ENCODE results near the gene ZBTB16.
"Not testable (repeated sequence)": the region's sequence is repeated elsewhere in the genome, so short reads cannot be mapped to it uniquely, and the experiment has no call there.

The ZBTB16 gene

DNA sequence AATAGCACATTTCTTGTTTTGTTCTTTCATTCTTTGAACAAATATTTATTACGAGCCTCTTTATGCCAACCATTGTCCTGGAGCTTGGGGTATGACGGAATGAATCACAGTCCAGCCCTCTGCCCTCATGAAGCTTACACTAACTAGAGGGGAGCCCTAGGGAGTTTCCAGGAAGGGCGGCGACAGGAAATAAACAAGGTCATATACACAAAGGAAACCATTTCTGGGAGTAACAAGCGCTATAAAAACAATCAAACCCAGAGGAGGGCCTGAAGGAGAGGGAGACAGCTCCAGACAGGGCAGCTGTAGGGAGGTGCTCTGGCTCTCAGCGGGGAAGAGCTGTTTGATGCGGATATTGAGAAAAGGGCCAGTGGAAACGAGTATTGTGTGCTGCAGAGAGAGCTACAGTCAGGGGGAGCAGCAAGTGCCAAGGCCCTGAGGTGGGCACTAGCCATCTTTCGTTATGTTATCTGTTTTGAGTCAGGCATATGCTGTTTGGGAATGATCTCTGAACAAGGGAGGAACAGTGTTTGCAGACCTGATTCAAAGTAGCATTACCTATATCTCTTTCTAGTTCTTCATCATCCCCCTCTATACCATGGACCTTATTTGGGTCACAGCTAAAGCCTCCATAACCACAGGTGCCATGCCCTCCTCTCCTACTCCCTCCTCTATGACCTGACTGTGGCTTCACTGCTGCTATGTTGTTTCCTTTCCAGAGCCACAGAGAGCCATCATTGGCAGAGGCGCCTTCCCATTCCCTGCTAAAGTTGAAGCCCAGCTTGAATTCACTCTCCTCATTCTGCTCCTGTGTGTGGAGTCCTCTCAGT lies 15.3 kb upstream of the ZBTB16 start:
- FAIRE-seq: no peak

DNA sequence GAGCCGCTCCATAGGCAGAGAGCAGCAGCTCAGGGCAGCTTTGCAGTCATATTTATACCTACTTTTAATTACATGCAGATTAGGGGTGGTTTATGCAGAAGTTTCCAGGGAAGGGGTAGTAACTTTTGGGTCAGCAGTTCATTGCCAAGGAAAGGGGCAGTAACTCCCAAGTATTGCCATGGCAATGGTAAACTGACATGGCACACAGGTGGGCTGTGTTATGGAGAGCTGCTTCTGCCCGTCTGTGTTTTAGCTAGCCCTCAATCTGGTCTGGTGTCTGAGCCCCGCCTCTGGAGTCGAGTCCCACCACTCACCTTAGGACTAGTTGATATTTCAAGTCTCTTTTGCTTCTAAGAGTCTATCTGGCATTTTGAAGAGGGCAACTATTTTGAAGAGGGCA lies 12.2 kb upstream of the ZBTB16 start:
- no peak for FAIRE-seq

DNA sequence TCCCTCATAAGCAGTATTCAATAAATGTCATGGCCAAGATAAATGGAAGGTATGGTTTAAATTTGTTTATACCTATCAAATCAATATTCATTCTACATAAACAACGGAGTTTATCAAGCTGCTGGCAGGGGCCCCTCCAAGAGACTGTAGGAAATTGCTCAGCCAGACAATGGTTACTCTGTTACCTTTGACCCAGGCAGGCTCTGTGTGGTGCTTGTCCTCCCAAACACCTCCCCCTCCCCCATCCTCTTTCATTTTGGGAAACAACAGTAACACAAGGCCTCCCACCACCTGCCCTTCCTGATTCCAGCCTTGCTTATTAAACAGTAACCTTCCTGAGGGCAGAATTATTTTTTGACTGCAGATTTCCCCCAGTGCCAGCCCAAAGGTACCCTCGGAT lies 10.5 kb upstream of the ZBTB16 start:
- FAIRE-seq: no peak

DNA sequence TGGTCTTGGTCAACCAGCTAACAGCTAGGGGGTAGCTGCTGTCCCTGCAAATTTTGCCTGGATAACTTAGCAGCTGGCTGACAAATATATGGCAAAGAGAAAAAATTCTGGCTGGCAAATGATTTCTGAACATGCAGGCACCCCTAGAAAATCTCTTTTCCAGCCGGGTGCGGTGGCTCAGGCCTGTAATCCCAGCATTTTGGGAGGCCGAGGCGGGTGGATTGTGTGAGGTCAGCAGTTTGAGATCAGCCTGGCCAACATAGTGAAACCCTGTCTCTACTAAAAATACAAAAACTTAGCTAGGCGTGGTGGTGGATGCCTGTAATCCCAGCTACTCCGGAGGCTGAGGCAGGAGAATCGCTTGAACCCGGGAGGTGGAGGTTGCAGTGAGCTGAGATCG lies 9.7 kb upstream of the ZBTB16 start:
- not testable (repeated sequence) for FAIRE-seq

DNA sequence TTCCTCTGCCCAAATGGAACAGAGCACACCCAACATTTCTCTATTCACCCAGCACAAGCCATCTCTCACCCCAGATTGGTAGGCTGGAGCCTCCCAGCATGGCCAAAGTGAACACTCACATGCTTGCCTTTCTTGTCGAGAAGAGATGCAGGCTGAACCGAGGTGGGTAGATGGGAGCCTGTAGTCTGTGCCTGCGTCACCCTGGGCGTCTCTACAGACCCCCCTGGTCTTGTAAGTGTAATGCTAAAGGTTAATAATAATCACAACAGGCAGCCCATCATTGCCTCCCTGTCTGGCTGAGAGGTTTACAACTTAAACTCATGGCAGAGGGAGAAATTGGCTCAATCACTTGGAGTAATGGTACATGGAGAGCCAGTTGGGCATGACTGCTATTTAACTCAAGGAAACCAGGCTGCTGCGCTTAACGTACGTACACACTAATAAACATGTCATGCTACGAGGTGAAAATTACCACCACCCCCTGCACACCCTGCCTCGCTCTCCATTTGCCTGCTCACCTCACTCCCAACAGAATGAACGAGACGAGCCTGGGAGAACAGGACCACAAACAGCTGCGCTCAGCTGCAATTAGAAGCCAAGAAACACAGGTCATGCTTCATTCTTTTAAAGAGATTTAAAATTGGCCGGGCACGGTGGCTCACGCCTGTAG lies 9.1 kb upstream of the ZBTB16 start:
- FAIRE-seq: no peak

DNA sequence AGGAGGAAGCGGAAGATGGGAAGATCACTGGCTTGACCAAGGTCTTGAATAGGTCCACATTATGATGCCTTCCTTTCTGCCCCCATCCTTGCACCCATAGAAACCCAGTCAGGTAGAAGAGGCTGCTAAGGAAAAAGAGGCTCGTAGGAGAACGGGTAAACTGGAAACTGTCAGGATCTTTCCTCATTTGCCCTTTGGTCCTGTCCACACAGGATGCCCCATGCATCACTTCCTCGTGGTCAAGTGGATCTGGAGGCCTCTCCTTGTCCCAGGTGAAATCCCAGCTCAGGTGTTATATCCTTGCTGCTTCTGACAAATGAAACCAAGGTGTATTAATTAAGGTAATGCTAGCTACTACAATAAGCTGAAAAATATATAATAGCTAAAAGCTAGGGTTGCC lies 8.0 kb upstream of the ZBTB16 start:
- no peak for FAIRE-seq

DNA sequence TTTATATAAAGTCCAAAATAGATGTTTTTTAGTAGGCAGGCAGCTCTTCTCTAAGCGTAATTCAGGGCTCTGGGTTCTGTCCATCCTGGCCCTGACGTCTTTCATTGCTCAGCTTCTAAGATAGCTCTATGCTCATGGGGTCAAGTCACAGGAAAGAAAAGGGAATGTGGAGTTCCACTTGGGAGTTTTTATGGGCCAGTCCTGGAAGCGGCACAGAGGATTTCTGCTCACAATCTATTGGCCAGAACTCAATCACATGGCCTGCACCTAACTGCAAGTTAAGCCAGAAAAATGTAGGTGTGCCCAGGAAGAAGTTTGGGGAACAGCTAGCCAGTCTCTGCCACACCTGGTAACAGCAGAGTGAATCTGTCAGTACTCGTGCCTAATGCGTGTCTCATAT lies 7.4 kb upstream of the ZBTB16 start:
- FAIRE-seq: no peak

DNA sequence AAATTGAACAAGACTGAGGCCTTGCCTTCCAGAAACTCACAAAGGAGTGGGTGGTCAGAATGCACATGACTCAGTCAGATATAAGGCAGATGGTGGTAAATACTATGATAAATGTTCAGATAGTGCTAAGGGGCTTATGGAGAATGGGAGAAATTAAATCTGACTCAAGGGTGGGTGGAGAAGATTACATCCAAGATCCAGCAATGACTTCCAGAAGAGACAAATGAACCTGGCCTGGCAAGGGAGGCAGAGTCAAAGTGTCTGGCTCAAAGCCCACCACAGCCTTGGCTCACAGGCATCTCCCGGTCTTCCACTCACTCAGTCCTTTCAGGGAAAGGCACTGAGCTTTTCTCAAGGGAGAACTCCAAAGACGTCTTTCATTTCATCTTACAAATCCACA lies 6.1 kb upstream of the ZBTB16 start:
- no peak for FAIRE-seq

DNA sequence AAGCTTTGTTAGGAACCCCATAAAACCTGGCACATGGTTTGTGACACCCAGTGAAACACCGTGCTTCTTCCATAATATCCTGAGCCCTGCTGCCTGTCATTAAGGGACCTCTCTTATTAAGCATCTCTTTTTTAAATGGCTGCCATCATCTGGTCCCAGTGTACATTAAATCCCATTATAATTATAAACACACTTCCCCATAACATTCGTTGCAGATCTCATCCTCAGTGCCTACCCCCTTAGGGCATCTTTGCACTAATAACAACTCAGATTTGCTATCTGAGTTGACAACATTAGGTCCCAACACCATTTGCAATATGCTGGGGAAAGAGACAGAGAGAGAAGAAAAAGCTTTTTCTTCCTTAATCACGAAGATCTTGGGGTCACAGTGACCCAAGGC lies 4.7 kb upstream of the ZBTB16 start:
- no peak for FAIRE-seq

DNA sequence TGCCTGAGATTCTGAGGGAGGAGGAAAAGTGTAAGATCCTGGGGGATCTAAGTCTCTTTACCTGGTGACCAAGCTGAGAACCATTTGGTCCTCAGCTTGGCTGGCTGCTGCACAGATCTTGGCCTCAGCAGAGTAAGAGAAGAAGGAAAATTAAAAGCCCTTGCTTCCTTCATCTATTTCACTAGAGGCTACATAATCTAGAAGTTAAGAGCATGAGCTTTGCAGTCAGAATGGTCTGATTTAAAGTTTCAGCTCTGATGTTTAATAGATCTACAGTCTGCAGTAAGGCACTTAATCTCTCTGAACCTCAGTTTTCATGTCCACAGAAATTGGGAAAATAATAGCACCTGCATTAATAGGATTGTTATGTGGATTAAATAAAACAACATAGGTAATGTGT lies 3.1 kb upstream of the ZBTB16 start:
- FAIRE-seq: no peak

DNA sequence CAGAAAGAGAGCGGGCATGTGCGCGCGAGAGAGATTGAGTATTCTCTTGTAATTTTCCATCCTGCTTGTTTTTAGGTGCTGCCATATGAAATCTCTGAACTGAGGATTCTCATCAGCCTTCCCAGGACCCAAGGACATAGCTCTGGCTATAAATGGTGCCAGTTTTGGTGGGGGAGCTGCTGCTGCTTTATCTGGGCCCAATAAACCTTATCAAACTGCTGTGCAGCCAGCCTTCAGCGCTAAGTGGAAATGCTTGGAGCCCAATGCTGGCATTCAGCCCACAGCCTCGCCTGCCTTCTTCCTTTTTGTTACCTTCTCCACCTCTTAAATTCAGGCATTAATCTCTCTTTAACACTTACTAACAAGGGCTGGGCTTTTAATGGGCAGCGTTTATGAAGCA lies 2.4 kb upstream of the ZBTB16 start:
- FAIRE-seq: no peak

DNA sequence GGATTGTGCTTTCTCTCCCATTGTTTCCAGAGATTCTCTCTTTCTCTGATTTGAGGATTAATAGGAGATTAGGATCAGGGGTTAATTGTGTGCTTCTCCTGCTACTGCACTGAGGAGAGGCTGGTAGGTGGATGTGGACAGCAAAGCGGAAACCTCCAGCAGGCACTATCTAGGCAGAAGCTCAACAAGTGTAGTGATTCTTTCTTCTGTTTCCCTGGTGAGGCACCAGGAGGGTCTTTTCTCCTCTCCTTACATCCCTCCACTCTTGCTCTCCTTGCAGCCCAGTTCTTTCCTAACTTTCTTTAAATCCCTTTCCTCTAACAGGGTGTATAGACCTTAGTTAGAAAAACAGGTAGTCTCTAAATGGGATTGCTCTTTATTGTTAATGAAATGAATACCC lies 1.9 kb upstream of the ZBTB16 start:
- no peak for FAIRE-seq

DNA sequence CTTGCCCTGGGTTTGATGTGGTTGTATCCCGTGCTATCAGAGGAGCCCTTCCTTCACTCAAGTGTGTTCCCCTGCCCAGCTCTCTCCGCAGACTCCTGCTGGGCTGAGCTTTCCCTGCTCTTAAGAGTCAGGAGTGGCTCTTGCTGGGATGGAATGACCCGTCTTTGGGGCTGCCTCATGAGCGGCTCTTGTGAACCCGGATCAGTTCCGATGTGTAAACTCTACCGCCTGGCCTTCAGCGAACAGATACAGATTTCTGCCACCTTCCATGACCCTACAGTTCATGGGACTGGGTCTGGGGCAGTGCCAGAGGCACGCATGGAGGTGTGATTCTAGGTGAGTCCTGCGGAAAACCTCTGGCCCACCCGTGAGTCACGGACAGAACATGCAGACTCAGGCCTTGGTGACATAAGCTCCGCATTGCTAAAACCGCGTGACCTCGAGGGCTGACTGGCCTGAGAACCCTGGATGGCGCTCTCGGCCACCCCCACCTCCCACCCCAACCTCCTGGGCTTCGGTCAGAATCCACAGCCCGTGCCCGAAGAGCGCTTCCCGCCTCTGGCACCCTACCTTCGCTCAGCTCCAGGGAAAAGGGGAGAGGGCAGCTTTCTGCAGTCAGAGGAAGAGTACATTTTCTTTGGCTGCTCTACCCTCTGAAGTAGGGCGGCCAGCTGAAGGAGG lies 1.3 kb upstream of the ZBTB16 start:
- FAIRE-seq: no peak

DNA sequence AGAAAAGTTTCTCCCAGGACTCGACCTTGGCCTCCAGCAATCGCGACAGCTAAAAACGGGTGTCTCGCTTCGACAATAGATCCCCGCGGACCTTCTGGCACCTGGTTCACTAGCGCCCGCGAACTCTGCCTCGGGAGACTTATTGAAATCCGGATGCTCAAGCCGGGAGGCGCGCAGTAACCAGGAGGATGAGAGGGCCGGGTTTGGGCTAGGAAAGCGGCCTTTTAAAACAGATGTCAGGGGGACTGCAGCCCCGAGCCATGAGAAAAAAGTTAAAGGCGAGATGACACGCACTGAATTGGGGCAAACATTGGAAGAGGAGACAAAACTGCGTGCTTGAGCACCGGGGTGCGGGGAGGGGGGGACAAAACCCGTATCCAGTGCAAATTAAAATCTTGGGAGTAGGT lies 637 bp upstream of the ZBTB16 start:
- no peak for FAIRE-seq

DNA sequence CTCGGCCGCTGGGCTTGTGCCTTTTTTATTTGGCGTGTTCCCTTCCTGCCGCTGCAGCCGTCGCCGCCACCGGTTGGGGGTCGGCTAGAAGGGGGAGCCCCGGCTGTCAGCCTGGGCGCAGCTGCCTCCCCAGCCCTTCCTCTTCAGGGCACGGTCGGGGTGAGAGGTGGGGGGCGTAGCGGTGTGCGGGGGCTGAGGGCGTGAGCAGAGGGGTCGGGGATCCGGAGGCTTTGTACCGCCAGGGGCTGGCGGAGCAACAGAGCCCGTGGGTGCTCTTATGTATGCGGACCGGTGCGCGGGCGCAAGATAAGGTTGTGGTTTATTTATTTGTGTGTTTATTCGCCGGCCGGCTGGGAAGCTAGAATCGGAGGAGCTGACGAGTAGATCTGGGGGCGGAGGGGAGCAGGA lies 477 bp downstream of the ZBTB16 start:
- FAIRE-seq: no peak

DNA sequence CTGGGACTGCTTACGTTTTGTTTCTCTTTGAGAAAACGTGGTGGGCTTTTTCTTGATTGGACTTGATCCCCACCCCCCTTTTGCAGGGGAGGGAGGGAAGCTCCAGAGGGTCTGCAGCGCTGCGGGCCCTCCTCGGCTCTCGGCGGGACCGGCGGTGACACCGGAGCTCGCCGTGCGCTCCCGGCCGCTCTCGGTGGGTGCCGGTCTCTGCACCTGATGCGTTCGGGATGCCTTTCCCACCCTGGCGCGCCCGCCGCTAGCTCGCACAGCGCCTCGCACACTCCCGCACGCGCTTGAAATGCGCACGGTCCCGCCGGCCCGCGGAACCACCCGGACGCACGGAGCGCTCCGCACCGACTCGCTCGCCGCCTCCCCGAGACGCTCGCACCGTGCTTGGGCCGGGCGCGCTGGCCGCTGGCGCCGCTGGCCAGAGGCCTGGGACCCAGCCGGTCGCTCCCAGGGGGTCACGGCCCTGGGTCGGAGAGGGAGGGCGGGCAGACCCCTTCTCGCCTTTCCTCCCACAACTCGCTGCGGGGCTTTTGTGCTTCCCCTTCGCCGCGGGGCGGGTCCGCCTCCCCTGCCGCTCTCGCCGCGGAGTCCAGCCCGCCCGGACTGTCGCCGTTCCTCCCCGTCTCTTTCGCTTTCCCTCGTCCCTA lies 1.0 kb downstream of the ZBTB16 start:
- no peak for FAIRE-seq

DNA sequence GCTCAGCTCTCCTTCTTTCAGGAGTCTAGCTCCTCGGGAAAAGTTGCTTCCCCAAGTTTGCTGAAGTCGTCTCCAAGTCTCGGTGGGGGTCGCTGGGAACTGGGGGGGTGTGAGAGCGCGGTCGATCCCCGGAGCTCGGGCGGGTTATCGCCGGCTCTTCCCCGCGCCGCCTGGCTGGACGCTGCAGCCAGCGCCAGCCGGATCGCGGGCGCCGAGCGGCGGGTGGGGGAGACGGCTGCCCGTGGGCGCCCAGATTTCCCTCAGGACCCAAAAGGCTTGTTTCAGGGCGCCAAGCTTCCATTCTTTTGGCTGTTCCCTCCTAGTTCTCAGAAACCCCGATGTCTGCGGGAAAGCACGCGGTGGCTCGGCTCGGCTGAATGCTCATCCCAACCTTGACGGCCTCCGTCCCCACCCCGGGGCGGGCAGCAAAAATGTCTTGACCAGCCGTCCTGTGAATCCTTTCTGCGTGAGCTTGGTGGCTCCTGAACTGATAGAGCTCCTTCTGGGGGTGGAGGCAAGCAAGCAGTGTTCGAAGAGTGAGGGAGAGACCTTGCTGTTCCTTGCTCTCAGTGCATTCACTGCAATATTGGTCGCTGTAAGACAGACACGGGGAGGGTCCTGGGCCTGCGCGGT lies 1.7 kb downstream of the ZBTB16 start:
- no peak for FAIRE-seq

DNA sequence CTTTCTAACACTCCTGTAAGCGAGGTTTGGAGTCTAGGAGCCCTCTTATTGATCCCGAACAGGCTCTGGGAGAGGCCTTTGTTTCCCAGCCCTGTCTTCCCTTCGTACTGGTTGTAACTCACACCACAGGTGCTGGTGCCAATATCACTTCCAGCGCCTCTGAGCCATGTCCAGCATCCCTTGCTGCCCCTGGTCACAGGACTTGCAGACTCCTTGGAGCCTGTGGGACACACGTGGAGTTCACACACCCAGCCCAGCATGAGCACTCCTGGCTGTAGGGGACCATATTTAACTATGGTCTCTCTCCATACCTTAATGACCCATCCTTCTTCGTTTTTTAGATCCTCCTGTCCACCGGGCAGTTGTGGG lies 2.2 kb downstream of the ZBTB16 start:
- FAIRE-seq: no peak

DNA sequence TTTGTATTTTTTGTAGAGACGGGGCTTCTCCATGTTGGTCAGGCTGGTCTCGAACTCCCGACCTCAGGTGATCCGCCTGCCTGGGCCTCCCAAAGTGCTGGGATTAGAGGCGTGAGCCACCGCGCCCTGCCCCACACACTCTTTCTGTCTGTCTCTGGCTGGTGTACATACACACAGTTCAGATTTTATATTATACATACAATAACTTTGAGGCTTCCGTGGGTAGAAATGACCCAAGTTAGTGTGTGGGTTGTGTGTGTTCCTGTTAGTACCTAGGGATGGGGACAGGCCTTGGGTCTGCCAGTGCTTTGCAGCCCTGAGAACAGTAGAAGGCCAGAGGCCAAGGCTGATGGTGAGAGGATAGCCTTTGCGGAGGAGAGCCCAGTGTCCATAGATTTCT lies 2.8 kb downstream of the ZBTB16 start:
- FAIRE-seq: no peak

DNA sequence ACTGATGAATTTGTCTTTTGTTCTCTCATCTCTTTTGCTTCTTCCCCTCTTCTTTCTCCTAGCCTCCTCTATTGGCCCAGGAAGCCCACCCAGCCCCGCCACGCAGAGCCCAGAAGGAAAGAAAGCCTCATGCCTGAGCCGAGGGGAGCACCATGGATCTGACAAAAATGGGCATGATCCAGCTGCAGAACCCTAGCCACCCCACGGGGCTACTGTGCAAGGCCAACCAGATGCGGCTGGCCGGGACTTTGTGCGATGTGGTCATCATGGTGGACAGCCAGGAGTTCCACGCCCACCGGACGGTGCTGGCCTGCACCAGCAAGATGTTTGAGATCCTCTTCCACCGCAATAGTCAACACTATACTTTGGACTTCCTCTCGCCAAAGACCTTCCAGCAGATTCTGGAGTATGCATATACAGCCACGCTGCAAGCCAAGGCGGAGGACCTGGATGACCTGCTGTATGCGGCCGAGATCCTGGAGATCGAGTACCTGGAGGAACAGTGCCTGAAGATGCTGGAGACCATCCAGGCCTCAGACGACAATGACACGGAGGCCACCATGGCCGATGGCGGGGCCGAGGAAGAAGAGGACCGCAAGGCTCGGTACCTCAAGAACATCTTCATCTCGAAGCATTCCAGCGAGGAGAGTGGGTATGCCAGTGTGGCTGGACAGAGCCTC lies 3.8 kb downstream of the ZBTB16 start:
- no peak for FAIRE-seq

DNA sequence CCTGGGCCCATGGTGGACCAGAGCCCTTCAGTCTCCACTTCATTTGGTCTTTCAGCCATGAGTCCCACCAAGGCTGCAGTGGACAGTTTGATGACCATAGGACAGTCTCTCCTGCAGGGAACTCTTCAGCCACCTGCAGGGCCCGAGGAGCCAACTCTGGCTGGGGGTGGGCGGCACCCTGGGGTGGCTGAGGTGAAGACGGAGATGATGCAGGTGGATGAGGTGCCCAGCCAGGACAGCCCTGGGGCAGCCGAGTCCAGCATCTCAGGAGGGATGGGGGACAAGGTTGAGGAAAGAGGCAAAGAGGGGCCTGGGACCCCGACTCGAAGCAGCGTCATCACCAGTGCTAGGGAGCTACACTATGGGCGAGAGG lies 4.3 kb downstream of the ZBTB16 start:
- FAIRE-seq: no peak

DNA sequence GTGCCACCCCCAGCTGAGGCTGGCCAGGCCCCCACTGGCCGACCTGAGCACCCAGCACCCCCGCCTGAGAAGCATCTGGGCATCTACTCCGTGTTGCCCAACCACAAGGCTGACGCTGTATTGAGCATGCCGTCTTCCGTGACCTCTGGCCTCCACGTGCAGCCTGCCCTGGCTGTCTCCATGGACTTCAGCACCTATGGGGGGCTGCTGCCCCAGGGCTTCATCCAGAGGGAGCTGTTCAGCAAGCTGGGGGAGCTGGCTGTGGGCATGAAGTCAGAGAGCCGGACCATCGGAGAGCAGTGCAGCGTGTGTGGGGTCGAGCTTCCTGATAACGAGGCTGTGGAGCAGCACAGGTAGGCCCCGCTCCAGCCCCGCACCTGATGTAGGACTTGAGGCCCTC lies 4.7 kb downstream of the ZBTB16 start:
- no peak for FAIRE-seq

DNA sequence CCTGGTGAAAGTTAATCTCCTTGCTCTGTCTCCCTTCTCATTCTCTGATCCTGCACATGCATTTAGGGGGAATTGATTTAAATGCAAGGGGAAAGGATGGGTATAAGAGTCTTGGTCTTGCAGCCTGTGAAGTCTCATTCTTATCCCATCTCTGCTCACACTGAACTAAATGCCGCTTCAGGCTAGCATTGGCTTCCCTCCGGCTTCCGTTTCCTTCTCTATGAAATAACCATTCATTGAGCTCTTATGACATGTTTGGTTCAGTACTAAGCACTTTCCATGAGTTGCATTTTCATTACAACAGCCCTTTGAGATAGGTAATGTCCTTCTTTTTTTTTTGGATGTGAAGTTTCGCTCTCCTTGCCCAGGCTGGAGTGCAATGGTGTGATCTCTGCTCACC lies 5.6 kb downstream of the ZBTB16 start:
- no peak for FAIRE-seq

All from islet of Langerhans (tissue), 1 donor.